ENCODE data around the gene MMEL1.

DNA sequence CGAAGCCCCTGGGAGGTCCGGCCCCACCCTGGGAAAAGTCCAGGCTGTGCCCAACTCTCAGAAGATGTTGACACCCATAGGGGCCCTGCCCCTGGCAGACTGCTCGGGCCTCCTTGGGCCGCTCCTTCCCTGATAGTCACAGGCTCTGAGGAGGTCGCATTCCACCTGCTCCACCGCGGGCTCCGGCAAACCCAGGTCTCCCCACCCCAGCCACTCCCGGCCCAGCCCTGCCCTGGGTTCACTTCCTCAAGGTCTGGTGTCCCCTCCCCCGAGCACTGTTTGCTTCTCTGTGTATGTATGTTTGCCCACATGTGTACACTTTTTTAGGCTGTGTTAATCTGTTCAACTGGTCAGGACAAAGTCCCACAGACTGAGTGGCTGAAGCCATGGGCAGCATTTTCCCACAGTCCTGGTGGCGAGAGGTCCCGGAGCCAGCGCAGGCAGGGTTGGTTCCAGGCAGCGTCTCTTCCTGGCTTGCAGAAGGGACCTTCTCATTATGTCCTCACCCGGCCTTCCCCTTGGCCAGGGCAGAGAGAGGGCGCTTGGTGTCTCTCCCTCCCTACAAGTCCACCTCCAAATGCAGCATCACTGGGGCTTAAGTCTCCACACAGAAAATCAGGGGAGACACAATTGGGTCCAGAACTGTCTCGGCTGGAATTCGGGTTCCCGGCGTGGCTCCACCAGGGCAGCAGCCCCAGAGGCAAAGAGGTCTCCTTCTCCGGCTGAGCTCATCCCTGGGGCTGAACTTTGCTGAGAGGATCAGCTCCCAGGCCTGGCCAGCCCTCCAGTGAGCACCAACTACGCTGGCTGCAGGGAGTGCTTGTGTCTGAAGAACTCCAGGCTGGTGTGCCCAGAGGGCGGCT is 56.8 kb downstream of the MMEL1 start:
- TF ChIP-seq, protein P1, sequence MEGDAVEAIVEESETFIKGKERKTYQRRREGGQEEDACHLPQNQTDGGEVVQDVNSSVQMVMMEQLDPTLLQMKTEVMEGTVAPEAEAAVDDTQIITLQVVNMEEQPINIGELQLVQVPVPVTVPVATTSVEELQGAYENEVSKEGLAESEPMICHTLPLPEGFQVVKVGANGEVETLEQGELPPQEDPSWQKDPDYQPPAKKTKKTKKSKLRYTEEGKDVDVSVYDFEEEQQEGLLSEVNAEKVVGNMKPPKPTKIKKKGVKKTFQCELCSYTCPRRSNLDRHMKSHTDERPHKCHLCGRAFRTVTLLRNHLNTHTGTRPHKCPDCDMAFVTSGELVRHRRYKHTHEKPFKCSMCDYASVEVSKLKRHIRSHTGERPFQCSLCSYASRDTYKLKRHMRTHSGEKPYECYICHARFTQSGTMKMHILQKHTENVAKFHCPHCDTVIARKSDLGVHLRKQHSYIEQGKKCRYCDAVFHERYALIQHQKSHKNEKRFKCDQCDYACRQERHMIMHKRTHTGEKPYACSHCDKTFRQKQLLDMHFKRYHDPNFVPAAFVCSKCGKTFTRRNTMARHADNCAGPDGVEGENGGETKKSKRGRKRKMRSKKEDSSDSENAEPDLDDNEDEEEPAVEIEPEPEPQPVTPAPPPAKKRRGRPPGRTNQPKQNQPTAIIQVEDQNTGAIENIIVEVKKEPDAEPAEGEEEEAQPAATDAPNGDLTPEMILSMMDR (conservative IDR thresholded peaks at IDR 0.05): no peak
- TF ChIP-seq EZH2 (IDR thresholded peaks at IDR 0.05; ENCODE audit: low read depth): no peak

All from PC-9 (cell line).